ENCODE results near the gene JAML. TPM values are rescaled to one million over a fixed set of nuclear protein-coding genes. Genes with fewer than 3 reads are reported as not detected.

Gene JAML
- total and polyA plus RNA-seq, 7 donors: 3.3 to 35.1 (median 6.1) TPM

DNA sequence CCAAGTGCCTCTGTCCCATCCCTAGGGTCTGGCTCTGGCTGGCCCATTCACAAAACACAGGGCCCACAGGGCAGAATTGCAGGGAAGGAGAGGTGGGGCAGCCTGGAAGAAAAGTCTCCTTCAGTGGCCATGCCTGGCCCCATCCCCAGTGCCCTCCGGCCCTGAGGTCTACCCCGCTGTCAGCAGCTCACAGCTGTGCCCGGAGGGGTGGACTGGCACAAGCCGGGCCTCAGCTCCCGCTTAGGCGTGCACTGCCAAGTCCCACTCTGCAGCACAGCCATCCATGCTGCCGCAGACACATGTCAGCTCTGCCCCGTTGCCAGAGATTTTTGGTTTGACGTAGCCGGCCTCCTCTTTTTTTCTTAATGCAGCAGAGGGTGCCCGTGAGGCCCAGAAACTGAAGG lies 44.5 kb downstream of the JAML start:
- H3K9me3 ChIP-seq: no peaks in the 10 kb centered on the region
- peak overlapping the region in 2 of 4 donors; percentile 24 to 29 for H3K4me3 ChIP-seq
- peak; percentile 84 for DNase-seq
- intact Hi-C loops (cut with DNase I): no loop called here
- peaks cover 0 to 28% (median 12%) of the 10 kb centered on the region in 4 donors for H3K4me1 ChIP-seq
- H3K27ac ChIP-seq: peak overlapping the region in 3 of 4 donors; percentile 29 to 57 (median 35)
- no peaks in the 10 kb centered on the region for H3K36me3 ChIP-seq
- 41 to 77% methylated on average over 11 of the region's 11 CpGs for WGBS, 2 donors
- TF ChIP-seq EP300 (IDR thresholded peaks at IDR 0.05) (no peak), POLR2A (IDR thresholded peaks at IDR 0.05) (no peak), POLR2AphosphoS5 (IDR thresholded peaks at IDR 0.05) (no peak), CTCF (IDR thresholded peaks at IDR 0.05) (no peak)
- no peaks in the 10 kb centered on the region for H3K27me3 ChIP-seq

DNA sequence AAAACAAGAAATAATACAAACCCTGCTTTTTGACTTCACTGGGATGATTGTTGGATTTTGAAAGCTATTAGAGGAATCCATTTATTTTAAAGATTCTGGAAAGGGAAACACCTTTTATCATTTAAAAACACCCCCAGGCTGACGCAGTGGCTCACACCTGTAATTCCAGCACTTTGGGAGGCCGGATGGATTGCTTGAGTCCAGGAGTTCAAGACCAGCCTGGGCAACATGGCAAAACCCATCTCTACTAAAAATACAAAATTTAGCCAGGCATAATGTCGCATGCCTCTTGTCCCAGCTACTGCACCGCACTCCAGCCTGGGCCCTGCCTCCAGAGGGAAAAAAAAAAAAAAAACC lies 48.1 kb downstream of the JAML start:
- no peaks in the 10 kb centered on the region for H3K9me3 ChIP-seq
- 82 to 89% methylated on average over 4 of the region's 4 CpGs for WGBS, 2 donors
- DNase-seq: no peak
- peaks cover 0 to 35% (median 17%) of the 10 kb centered on the region in 4 donors for H3K4me1 ChIP-seq
- intact Hi-C loops (cut with DNase I): no loop called here
- H3K36me3 ChIP-seq: no peaks in the 10 kb centered on the region
- H3K4me3 ChIP-seq: peak overlapping the region in 1 of 4 donors; percentile 44
- no peak for TF ChIP-seq CTCF (IDR thresholded peaks at IDR 0.05)
- peaks cover 0 to 6% (median 0%) of the 10 kb centered on the region in 3 donors for H3K27me3 ChIP-seq
- H3K27ac ChIP-seq: peak overlapping the region in 2 of 4 donors; percentile 15 to 26

DNA sequence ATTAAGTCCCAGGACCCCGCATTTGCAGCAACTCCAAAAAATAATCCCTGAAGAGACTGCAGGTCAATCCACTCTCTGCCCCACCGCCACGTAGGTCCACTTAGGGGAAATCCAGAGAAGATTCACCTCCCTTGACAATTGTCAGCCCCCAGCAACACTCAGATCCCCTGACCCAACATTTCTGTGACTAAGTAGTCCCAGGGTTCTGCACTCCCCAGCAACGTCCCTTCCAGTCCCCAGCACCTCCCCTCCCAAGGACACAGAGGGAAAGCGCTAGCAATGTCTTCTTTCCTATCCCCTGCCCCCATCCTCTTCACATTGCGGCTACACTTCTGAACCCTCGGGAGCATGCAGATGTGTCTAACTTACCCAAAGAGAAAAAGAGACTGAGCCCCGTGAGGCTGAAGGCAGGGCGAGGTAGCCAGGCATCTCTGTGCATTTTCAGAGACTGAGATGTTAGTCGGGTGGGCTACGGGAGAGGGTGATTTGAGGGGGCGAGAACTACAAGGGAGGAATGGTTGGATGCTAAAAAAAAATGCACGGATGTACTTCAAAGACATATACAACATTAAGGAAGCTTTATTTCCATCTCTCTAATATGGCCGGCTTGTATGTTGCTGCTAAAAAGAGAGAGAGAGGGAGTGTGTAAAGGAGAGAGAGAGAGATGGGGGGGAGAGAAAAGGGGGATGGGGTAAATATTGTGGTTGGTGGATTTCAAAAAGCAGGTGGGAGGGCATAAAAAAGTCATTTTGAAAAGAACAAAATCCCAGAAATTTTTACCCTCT lies 48.6 kb downstream of the JAML start, which contains the start of gene SCN2B:
SCN2B (minus strand) TSS at position 647 of the 785 bp plus-strand sequence; CDS start at position 439, 208 bp downstream.
- Histone ChIP-seq H3K27ac (peak within 1 kb of the TSS; percentile 16 to 64 (median 56)), H3K9me3 (no peaks in the 10 kb centered on the region), H3K4me3 (peak within 1 kb of the TSS; percentile 18 to 45 (median 41)), H3K4me1 (peaks cover 0 to 40% (median 22%) of the 10 kb centered on the region in 4 donors), H3K36me3 (no peaks in the 10 kb centered on the region), H3K27me3 (peaks cover 0 to 12% (median 0%) of the 10 kb centered on the region in 3 donors)
- TF ChIP-seq POLR2AphosphoS5 (IDR thresholded peaks at IDR 0.05) (no peak), EP300 (IDR thresholded peaks at IDR 0.05) (no peak), CTCF (IDR thresholded peaks at IDR 0.05) (no peak), POLR2A (IDR thresholded peaks at IDR 0.05) (no peak)
- intact Hi-C loops (cut with DNase I): no loop called here
- no peak for DNase-seq
- 50 to 51% methylated on average over 14 of the region's 14 CpGs for WGBS, 2 donors

- H3K27ac ChIP-seq: peak overlapping the region; percentile 16 to 64 (median 56)
- no peaks in the 10 kb centered on the region for H3K36me3 ChIP-seq
- WGBS, 2 donors: 77 to 82% methylated on average over 13 of the region's 13 CpGs
- H3K27me3 ChIP-seq: peaks cover 0 to 12% (median 0%) of the 10 kb centered on the region in 3 donors
- DNase-seq: no peak
- intact Hi-C loops (cut with DNase I): no loop called here
- no peaks in the 10 kb centered on the region for H3K9me3 ChIP-seq
- peak overlapping the region in 3 of 4 donors; percentile 38 to 45 (median 44) for H3K4me3 ChIP-seq
- TF ChIP-seq POLR2AphosphoS5 (IDR thresholded peaks at IDR 0.05): no peak
- no peak for TF ChIP-seq EP300 (IDR thresholded peaks at IDR 0.05)
- no peak for TF ChIP-seq POLR2A (IDR thresholded peaks at IDR 0.05)
- TF ChIP-seq CTCF (IDR thresholded peaks at IDR 0.05): no peak
- peaks cover 0 to 34% (median 19%) of the 10 kb centered on the region in 4 donors for H3K4me1 ChIP-seq
Observed at GRCh38 chr11:118175031-118175992, 49.5 kb downstream of the JAML start.

Data from sigmoid colon (tissue), 7 donors.